ENCODE results near the gene TRABD2B.

The TRABD2B gene

DNA sequence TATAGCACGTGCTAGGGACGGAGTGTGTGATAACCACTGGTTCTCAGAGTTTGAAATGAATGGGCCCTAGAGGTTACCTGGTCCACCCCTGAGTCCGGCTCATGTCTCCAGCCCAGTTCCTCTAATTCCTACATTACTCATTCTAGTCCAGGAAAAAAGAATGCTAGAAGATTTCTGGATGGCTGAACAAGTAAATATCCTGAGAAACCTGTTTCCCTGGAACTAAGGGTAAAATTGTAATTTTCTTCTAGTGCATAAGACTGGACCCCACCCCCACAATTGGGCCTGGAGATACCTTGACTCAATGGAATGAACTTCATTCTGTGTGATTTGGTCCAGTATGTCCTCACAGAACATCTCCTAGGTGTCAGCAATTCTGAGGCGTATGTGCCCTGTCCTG, 208.4 kb downstream of the TRABD2B start:
- no peak for DNase-seq

DNA sequence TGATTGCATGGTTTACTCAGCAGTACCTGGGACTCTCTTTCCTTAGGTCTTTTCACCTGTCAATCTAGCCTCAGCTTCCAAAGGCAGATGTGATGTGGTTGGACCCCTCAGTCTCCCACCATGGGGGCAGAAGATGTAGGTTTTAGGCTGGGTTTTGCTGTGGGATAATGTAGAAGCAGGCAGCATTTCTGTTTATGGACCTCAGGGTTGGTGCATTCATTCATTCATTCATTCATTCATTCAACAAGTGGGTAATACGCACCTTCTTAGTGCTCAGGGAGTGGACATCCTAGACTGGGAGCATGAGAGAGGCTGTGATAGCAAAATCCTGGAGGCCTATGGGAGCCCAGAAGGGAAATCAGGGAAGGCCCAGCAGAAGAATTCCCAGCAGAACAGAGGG, 209.6 kb downstream of the TRABD2B start:
- DNase-seq, result no peak

GRCh38 chr1:47786316-47786715, 210.9 kb downstream of the TRABD2B start:
- no peak for DNase-seq

GRCh38 chr1:47785561-47786271, 211.5 kb downstream of the TRABD2B start:
- DNase-seq, result no peak

GRCh38 chr1:47785118-47785517, 212.1 kb downstream of the TRABD2B start:
- DNase-seq, result no peak

DNA sequence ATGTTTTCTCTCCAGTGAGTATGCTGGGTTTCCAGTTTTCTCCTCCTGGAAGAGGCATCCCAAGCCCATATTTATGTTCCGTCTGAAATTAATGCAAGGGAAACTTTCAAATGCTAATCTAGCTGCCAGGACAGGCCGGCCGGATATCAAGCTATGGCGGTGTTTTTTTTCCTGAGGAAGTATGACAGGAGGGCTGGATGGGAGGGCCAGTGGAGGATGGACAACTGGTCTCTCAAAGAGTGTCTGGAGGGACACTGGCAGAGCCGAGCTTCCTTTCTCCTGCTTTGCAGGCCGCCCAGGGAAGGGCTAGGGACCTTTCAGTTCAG, 212.7 kb downstream of the TRABD2B start:
- no peak for DNase-seq

DNA sequence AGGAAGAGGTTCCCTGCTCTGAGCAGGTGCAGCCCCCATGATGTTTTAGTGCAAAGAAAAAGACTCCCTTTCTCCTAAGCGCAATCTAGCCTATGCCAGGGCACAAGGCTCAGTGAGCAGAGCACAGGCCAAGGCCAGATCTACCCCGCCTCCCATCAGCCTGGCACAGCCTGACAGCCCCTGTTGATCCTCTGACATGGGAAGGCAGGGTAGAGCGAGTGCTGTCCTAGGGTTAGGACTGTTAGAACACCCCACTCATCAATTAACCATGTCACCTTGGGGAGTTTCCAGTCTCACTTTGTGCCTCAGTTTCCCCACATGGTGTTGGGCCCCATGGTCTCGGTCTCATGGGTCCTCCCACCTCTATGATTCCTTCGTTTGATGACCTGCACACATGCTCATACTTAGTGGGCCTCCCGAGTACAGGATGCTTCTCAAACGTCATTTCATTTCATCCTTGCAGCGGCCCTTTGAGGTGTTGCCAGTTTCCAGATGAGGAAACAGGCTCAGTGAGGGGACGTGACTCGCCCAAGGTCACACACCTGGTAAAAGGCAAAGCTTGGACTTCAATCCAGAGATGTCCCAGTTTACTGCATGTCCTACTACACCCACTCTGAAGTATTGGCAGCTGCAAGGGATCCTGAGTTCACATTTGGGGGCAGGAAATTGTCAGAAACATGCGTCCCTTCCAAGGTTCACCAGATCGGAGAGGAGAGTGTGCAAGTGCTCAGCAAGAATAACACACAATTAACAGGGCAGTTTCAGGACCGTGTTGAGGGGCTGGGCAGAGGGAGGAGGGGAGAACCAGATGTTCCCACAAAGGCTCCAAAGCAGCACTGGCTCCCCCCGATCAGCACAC, 213.3 kb downstream of the TRABD2B start:
- DNase-seq, result no peak

GRCh38 chr1:47782414-47783166, 214.6 kb downstream of the TRABD2B start:
- DNase-seq, result no peak

DNA sequence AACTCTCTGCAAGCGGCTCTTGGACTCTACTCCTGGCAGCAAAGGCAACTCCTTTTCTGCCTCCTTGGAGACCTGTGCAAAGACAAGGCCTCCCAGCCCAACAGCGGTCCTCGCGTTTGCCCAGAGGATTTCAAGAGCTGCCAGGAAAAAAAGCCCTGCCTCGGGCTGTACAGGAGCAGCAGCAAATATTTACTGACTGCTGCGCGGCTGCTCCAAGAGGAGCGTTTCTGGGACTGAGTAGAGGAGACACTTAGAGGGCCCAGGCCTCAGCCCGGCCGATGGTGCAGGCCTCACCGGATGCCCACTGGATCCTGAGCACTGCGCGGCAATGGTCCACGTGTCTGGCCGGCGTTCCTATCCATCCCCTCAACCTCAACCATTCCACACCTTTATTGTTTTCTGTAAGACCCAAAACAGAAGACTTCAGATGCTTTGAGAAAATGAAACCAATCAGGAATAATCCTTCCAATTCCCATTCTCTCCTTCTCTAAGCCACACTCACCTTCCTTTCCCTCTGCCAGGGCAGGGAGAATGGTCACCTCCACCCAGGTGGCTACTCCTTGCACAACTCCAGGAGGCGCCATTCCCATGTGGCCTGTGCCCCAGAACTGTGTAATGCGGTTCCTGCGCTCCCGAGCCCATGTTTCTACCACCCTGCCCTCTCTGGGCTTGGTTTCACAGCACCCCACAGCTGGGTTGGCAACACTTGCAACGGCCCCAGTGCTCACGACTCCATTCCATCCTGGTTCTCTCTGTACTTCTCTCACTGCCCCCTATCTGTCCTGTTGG, 215.8 kb downstream of the TRABD2B start:
- DNase-seq, result no peak

DNA sequence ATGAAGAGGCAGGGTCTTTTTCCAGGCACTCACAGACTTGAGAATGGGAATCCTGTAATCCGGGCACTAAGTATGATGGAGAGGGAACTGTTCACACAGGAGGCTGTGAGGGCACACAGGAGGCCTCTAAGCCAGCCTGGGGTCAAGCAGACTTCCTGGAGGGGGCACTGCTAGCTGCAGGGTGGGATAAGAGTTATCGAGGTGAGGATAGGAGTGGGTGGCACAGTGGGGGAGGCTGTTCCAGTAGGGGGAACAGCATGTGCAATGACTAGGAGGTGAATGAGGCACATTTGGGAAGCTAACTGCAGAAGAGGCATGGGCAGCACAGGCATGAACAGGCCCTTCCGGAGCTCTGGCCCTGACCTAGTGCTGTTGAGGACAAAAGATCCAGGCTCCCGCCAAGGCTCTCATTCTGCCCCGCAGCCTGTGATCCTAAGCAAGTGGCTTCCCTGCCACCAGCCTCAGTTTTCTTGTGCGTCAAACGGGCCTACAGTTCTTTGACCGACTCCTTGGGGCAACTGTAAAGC, 216.7 kb downstream of the TRABD2B start:
- no peak for DNase-seq

- no peak for DNase-seq
These were observed 217.6 kb downstream of the TRABD2B start for GRCh38 chr1:47779613-47780012.

DNA sequence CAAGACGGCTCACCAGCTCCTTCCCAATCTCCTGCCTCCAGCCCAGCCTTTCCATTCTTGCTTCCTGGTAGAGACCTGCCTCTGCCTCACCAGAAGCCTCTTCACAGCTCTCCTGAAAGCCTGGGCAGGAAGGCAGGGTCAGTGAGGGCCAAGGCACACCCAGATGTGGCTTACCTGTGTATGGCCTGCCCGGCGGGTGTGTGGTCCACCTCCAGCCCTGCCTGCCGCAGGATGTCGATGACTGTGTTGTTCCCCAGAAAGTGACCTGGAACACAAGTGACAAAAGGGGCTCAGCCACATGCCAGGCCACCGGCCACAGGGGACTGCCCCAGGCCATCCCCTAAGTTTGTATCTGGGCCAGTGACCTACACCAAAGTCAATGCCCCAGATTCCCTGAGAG, 218.9 kb downstream of the TRABD2B start:
- no peak for DNase-seq

DNA sequence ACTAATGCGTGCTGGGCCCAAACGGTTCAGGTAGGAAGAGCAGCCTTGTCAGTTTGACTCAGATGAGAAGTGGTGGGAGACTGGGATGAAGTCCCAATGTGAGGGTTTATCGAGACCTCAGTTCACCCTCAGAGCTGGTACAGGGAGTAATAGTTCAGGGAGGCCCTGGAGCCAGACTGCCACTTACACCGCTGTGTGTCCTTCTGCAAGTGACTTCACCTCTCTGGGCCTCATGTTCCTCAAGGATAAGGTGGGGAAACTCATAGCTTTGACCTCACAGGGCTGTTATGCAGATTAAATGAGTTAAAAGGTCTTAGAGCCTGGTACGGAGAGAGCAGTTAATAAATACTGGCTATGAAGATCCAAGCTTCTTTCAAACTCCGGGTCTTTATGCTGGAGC, 219.9 kb downstream of the TRABD2B start:
- no peak for DNase-seq

- DNase-seq, result no peak
These were observed 220.5 kb downstream of the TRABD2B start for GRCh38 chr1:47776667-47777131.

- no peak for DNase-seq
These were observed 222.0 kb downstream of the TRABD2B start for GRCh38 chr1:47774986-47775834.

DNA sequence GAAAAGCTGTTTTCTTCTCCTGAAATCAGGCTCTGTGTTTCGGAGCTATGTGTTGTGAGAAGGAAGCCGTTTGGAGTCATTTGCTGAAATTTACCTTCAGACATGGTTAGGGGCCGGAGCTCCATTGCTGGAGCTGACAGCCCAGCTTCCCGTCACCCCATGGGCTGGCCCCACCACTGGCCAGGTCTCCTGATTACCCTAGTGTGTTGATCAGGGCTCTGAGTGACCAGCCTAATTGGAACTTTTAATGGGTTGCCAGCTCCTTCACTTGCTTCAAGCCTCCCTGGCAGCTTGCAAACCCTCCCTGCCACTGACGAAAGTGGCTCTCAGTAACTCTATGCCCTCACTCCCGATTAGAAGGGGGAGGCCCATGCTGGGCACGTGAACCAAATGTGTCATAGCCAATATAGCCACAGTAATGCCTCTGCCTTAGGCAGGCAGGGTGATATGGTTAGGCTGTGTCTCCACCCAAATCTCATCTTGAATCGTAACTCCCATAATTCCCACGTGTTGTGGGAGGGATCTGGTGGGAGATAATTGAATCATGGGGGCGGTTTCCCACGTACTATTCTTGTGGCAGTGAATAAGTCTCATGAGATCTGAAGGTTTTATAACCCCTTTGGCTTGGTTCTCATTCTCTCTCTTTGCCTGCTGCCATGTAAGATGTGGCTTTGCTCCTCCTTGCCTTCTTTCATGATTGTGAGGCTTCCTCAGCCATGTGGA, 224.1 kb downstream of the TRABD2B start:
- DNase-seq, result no peak

- DNase-seq, result no peak
These were observed 224.9 kb downstream of the TRABD2B start for GRCh38 chr1:47772281-47772680.

DNA sequence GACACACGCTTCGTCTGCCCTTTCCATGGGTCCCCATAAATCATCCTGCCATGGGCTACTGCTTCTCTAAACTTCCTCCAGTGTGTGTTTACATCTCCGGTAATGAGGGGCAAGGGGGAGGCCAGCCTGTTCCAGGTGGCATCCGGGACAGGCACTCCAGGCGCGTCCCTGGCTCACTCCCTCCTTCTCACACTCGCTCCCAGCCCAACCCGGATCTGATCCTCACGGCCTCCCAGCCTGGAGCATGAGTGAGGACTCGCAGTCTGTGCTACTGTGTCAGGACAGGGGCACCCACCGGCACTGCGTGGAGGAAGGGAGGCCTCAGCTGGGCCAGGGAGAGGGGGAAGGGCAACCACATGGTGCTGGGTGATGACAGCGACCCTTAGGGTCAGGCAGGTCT, 225.4 kb downstream of the TRABD2B start:
- no peak for DNase-seq

DNA sequence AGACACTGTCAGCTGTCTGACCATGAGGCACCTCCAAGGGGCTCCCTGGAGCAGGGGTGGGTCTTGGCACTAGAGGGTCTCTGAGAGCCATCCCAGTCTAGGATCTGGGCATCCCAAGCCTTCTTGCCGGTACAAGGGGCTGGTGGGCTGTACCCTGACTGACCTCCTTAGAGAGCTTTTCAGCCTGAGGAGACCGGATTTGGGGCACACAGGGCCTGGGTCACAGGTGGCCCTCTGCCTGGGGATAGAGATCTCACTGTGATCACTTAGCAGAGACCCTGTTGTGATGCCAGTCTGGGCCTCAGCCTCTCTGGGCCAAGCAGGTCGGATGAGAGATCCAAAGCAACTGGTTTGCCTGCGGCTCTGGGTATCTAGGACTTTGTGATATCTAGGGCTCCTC, 227.2 kb downstream of the TRABD2B start:
- no peak for DNase-seq

- no peak for DNase-seq
These were observed 227.9 kb downstream of the TRABD2B start for GRCh38 chr1:47769295-47769694.

DNA sequence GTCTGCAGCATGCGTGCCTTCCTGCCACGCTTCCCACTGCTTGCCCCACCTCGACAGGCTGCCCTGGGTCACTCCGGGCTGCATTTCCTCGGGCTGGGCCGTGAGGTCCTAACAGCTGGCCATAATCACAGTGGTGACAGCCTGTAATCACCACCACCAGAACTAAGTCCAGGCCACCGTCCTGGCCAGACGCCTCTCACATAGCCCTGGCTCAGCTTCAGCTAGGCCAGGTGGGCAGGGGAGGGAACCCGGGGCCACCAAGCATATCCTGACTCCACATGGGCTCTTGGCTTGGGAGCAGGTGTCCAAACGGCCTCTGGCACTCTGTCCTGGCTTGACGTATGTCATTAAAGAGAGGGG, 229.5 kb downstream of the TRABD2B start:
- no peak for DNase-seq

Data from SIG-M5 (cell line).